Measurements from ENCODE around the gene ZNF407.

Gene ZNF407

DNA sequence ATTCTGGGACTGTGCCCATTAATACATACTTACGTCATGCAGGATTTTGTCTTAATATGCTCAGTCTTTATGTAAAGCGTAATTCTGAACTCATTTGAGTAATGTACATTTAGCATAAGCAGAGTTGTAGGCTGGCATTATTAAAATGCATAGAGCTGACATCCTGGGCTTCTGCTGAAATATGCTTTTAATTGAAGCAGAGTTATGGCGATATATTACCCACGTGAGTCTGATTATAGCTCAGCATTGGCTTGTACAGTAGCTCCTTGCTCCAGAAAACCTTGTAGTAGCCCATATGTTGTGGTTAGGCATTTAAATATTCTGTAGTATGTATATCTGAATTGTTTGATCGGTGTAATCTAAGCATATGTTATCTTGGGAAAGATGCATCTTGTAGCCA is 377.3 kb downstream of the ZNF407 start:
- DNase-seq (ENCODE audit: low spot score), result no peak

DNA sequence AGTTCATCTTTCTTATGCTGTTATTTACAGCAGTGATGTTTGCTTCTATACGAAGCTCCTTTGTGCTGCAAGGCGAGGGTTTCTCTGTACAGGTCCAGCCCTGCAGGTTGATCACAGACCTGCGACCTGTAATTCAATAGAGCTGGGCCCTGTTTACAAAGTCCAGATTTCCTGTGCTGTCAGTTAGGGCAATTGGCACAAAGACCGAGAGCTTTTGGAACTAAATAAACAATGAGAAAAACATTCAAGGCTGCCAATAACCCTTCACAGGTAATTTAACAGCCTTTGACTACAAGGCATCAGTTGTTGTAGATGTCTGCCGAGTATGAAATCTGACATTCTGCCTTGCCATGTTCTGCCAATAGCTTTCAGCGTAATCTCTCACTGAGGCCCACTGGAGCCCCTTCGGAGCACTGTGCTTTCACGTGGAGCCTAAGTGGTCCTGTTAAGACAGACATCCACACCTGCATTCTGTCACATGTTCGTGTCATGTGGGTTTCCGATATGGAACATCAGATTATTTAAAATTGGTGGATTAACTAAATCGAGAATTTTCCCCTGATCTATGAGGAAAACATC is 378.8 kb downstream of the ZNF407 start:
- no peak for DNase-seq (ENCODE audit: low spot score)

DNA sequence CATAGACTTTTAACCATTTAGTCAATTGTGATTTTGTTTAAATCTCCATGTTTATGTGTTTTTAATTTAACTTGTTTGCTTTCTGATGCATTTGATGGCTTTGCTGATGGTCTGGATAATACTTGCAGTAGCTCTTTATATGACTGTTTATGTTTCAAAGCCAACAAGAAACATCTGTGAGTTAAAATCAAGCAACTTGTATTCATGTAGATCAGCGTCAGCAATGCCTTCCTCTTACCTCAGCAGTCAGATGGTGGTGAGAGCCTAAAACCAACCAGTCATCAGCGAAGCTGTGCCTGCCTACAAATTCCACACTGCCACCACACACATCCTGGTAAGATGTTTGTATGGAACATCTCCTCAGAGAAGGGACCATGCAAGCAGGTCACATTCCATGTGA is 379.4 kb downstream of the ZNF407 start:
- no peak for DNase-seq (ENCODE audit: low spot score)

DNA sequence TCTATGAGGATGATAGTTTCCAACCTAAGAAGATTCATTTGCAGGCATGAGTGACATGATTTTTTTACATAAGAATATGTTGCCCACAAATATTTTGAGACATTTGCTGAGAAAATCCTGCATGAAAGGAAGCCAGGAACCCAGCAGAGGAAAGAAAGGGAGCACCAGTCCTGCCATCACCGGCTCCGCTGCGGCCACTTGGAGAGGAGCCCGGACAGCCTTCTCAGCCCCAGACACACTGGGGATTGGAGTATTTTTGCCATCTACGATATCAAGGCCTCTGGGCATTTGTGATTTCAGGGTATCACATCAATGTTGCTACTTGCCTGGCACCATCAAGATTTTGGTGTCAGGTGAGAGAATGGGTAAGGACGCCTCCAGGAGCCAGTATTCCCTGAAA is 383.0 kb downstream of the ZNF407 start:
- no peak for DNase-seq (ENCODE audit: low spot score)

DNA sequence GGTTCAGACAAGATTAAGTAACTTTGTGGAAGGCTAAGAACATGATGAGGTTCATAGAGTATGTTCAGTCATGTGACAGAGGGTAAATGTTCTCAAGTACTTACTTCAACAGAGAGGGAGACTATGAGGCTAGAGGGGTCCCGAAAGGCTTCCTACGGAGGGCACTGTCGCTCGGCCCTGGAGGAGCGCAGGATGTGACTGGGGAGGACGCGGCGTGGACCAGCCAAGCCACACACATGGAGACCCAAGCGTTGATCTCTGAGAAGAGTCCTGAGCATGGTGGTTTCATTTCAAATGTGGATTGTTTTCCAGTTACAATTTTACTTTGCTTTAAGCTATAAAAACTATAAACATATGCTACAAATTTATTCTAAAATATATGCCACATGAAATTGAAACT is 383.8 kb downstream of the ZNF407 start:
- no peak for DNase-seq (ENCODE audit: low spot score)

DNA sequence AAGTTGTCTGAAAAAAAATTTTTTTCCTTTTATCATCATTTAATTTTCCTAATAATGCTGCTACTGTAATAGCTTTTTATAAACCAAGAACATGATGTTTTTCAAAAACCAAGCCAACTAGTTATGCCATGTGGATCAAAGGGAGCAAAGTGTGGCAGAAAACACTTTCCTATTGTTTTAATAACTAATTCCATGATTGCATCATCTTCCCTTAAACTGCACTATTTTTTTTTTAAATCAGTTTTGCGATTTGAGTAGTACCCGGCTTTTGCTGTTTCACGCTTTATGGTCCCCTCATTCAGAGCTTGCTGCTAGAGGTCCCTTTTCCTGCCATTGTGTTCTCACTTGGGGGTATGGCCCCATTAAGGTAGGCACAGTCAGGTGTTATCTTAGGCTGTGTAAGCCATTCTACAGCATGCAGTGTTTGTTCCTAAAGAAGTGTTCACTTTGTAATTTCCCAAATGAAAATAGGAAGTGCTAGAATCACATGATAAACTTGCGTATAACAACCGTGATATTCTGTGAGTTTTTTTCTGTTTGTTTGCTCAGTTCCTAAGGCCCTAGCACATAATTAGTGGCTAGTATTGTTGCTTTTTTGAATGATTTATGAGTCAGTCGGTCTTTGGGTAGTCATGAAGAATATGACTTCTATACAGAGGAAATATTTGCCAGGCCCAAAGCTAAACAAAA is 385.4 kb downstream of the ZNF407 start:
- DNase-seq (ENCODE audit: low spot score), result no peak

DNA sequence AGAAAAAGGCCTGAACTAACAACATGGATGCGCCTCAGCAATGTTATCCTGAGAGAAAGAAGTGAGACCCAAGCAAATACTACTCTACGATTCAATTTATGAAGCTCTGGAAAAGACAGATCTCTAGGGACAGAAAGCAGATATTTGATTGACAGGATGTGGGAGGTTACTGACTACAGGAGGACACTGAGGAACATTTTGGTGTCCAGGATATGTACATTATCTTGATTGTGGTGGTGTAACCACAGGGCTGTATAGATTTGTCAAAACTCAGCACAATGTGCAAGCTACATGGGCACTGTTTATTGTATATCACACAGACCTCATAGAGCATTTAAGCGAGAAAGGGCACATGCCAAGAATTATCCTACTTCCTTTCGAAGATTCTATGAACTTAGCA is 391.5 kb downstream of the ZNF407 start:
- DNase-seq (ENCODE audit: low spot score), result no peak

DNA sequence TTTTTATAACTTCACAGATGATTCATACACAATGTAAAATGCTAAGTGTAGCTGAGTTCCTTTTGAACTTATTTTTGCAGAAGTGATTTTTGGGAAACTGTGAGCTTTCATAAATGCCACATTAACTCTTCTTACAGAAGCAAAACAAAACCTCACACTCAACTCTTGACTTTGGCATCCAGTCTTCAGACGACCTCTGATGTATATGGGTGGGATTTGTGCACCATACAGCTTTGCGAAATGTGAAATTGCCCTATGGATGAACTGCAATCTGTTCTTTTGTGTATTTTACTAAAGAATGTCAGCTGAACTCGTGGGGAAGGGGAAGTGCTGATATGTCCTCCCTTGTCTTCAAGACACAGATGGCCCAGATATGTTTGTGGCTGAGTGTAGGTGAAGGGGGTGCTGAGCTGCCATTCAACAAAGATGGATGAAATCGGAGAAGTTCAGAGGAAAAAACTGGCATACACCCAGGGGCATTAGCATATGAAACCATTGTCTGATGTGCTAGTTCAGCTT is 393.0 kb downstream of the ZNF407 start:
- DNase-seq (ENCODE audit: low spot score), result no peak

DNA sequence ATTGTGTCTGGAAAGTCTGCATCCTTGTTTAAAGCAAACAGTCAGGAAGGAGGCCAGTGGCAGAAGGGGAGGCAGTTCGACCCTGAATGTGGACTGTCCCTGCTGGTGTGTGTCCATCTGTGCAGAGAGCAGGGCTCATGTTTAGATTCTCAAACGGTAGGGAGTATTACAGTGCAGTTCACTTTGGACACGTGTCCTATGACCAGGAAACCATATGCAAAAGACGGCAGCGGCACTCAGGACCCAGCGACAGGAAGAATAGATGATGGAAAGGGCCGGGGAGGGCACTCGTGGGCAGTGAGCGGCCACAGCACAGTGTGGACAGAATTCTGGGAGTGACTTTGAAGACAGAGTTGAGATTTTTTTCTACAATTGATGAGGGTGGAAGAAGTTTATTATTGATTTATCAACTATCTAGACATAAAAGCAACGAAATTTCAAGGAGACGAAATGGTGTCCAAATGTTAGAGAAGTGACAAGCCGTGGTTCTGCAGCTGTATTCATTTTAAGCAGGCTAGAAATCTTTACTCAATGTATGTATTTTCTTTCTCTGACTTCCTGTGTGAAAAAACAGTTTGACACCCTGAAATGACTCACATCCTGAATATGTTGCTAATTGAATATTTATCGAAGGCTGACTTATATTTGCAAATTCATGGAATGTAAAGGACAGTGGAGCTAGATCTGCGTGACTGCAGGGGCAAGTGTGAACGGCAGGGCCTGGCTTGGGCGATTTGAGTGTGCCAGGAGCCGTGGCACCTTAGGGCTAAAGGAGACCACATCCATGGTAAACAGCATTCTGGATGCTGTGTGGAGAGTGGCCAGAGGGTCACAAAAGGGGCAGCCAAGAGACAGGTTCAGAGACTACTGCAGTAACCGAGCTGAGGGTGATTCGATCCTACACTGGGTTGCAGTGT is 397.1 kb downstream of the ZNF407 start:
- DNase-seq (ENCODE audit: low spot score), result no peak

DNA sequence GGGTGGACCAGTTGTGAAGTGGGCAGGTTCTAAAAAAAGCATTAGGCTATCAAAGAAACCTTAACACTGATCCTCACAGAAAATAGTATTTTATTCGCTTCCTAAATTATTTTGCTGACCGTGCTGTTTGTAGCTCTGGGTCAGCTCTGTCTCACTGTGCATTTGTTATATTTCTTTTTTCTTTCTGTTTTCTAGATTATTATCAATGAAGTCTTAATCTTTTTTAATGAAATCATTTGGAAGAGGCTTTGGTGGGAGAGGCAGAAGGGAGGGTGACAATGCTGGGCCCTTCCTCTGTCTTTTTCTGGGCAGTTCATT is 397.7 kb downstream of the ZNF407 start:
- no peak for DNase-seq (ENCODE audit: low spot score)

DNA sequence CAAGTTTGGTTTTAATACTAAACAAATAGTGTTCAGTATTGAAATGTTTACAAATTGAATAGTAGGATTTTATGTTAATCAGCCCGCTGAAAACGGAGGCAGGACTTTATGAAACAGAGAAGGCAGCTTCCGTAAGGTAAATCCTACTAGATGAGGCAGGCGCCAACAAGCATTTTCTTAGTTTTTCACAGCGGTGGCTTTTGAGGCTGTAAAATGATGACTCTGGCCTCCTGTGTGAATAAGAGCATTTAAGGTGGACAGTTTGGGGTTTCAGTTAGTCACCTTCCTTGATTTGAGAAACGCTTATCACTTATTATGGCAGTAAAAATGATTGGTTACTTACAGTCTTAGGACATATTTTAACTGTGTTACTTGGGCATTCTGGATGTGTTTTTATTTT is 398.4 kb downstream of the ZNF407 start:
- DNase-seq (ENCODE audit: low spot score), result no peak

DNA sequence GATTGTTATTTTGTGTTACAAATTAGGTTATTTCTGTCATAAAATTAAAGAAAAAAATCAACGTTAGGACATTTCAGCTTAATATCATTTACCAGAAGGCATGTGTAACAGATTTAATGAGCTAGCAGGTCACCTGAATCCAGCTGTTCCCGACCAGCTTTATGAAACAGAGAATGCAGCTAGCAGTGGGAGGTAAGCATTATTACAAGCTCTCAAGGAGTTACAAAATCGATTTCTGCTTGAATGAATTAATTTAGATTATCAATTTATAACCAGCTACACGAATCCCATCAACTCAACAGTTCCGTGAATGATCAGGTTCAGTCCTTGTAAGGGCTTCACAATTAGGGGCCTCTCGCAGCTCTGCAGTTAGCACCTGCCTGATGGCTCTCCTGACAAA is 399.3 kb downstream of the ZNF407 start:
- no peak for DNase-seq (ENCODE audit: low spot score)

DNA sequence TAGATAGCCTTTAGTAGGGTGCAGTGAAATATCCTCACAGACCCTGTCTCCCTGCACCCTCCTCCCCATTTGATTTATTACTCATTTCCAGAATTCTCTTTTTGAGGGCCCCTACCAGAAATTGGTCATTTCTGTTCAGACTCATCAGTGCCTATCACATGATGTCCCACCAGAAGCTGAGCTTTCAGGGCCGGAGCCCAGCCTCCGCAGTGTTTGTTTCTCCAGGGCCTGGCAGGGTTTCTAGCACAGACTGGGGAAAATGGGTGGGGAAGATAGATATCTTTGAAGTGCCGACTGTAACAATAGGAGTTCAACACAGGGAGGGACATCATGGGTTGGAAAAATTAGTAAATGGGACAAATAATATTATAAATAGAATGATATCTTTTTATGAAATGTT is 403.2 kb downstream of the ZNF407 start:
- no peak for DNase-seq (ENCODE audit: low spot score)

DNA sequence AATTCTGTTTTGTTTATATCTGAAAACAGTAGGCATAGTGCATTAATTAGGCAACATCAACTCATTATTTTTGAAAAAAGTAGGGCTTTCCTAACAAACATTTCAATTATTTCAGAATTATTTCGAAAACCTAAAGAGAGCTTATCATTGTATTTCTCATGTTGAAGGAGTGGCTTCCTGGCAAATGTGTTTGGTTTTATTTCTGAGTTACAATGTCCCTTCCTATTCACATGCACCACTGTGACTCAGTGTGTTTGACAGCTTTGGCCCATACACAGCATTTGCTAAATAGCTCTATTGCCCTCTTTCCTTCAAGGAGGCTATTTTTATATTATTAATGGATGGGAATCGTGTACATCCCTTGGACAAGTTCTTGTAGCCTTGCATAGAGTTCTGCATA is 405.4 kb downstream of the ZNF407 start:
- DNase-seq (ENCODE audit: low spot score), result no peak

DNA sequence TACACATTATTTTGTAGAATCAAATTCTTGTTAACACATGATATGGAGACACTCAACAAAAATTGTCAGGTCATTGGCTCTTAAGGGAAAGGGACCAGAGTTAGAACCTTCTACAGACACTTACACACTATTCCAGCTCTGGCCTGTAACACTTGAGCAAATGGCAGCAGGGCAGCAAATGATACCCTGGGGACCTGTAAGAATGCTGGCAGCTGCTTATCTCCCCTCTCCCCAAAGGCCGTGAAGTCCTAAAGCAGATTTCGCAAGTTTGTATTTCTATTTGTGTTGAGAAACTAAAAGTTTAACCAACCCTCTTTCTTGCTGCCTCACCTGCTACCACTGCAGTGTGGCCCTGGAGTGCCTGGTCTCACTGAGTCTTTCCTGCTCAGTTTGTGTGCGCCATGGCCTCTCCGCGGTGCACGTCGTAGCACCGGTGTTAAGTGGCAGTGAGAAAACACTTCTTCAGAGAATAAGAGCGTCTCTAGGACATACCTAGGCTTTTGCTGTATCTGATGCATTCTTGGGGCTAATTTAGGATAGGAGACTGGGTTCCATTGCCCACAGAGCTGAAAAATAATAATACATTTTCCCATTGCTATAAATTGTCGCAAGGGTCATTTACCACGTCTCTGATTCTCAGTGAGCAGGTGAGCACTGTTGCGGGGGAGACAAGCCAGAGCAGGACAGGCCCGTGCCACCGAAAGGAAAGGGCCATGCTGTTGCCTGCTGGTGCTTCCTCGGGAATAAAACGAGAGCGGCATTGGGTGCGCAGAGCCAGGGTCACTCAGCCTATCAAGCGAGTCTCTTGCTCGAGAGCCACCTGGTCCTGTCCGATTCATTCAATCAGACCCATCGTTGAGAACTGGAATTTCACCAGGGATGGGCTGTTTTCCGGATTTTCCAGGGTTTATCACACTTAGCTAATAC is 406.4 kb downstream of the ZNF407 start:
- no peak for DNase-seq (ENCODE audit: low spot score)

DNA sequence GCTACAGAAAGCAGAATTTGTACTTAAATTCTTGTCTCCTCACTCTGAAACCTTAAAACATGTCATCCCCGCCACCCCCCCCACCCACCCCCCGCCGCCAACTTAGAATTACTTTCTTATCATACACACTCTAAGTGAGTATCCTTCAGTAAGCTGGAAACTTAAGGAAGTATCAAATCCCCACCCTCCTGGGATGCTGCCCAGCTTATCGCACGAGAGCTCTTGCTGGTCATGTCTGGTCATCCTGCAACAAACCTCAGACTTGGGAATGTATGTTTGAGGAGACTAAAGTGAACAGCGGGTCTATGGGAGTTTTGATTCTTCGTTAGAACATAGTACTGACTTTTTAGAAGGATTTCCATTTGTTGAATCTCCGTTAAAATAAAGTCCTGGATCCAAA is 408.0 kb downstream of the ZNF407 start:
- no peak for DNase-seq (ENCODE audit: low spot score)

DNA sequence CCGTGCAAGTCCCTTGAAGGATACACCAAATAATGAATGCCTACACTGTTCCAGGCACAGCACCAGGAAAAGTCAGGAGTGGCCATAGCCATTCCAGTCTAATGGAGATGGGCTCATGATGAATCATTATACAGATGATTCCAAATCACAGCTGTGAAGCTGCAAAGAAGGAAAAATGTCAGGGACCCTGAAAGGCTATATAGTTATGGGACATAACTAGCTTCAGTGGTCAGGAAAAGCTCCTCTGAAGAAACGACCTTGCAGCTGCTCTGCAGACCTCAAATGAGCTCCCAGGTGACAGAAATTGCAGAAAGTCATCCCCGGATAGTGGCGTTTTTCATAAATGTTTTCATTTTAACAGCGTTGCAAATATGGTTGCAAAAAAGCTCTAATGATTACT is 410.5 kb downstream of the ZNF407 start:
- no peak for DNase-seq (ENCODE audit: low spot score)

DNA sequence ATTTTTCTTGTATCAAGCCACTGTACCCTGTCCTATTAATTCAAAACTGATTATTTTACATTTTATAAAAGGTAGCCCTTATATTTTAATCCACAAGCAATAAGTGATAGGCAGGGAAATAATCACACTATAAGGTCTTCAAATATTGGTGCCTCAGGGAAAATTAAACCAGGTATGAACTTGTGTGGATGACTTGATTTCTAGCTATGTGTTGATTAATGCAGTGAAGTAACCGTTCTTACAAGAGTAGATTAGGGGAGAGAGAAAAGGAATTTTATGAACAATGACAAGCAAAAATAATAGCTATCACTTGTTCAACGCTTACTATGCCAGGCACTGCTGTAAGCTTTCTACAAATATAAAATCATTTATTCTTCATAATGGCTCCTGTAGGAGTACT is 411.6 kb downstream of the ZNF407 start:
- DNase-seq (ENCODE audit: low spot score), result no peak

DNA sequence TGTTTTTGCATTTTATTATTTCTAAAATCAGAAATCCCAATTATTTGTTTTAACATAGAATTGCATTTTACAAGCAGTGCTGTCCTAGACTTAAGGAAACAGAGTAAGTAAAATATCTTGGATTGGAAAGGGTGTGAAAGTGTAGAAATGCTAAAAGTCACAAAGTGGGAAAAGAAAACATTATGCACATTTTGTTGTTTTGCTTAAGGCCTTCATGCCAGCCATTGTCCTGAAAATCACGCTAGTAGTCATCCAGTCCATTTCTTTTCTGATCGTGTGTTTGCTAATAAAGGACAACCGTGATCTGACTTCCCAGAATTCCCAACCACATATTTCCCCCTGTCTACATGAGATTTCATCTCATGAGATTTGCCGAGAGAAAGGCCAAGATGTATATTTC is 412.2 kb downstream of the ZNF407 start:
- no peak for DNase-seq (ENCODE audit: low spot score)

DNA sequence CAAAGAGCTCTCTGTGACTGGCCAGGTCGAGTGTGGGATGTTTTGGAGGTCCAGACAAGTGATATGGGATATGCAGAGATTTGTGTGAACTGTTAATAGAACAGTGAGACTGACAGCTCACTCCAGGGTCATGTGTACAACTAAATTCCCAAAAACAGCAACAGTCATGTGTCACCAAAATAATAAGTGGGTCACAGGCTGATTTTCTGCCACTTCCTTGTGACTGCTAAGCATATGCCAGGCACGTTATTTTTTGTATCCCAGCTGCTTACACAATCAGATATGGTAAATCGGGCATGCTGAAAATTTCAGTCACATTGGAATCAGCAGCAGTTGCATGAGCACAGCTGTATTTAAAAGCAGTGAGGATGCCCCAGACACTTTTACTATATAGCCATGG is 412.6 kb downstream of the ZNF407 start:
- DNase-seq (ENCODE audit: low spot score), result no peak

DNA sequence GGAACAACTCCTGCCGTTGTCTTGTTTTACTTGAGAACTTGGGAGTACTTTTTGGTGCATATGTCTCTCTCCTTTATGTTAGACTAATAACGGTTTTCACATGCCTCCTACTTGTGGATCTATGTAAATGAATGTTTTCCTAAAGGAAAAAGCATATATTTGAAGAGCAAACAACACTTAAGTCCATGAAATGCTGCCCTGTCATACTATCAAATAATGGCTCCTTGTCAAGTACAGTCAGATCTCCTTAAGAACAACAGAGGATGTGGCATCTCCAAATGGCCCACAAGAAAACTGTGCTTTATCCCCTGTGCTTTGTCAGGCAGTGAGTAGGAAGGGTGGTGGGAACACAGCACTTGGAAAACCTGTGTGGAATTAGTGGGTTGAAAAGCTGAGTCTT is 413.0 kb downstream of the ZNF407 start:
- no peak for DNase-seq (ENCODE audit: low spot score)
